OCI-LY7 (cell line): ENCODE measurements around the gene HDGF. TPM values are rescaled to one million over a fixed set of nuclear protein-coding genes. Genes with fewer than 3 reads are reported as not detected.

Experiments used
- BruUV-seq: library from RNA; stranded (reverse); fragments of 400-500 nt; replicated peaks from 2 replicates; lab custom pipeline; 2021; lab: Mats Ljungman, UMichigan
- CTCF ChIA-PET: fragments of 300-600 bp; sonication (Branson Sonifier 250); formaldehyde crosslinking; loops from one replicate; lab custom pipeline; 2022; ENCODE audit warnings: antibody characterized with exemption; ENCODE audit not compliant: unreplicated experiment; lab: Charles Lee
- POLR2A ChIA-PET: fragments of 300-600 bp; sonication (Branson Sonifier 250); formaldehyde crosslinking; loops from one replicate; lab custom pipeline; 2022; ENCODE audit warnings: antibody characterized with exemption; lab: Charles Lee
- DNase-seq: peaks from one replicate; pipeline ENCODE4 v3.0.0-alpha.2; 2015; ENCODE audit warnings: low spot score
- H2AFZ ChIP-seq: fragments of 200-600 bp; sonication (generic), shearing (Covaris generic); 2 replicates; pipeline ENCODE4 v1.6.1; 2014; ENCODE audit warnings: mild to moderate bottlenecking, antibody characterized with exemption, low read length, moderate library complexity
- H3K27ac ChIP-seq: fragments of 200-600 bp; sonication (generic); 2 replicates; pipeline ENCODE4 v1.5.1; 2014; ENCODE audit warnings: mixed run types, low read depth, mild to moderate bottlenecking, moderate library complexity, low read length, inconsistent platforms; ENCODE audit not compliant: poor library complexity, severe bottlenecking
- H3K36me3 ChIP-seq: fragments of 200-600 bp; sonication (generic); 2 replicates; pipeline ENCODE4 v1.6.1; 2014; ENCODE audit warnings: mild to moderate bottlenecking, antibody characterized with exemption, low read length, moderate library complexity, mixed read lengths; ENCODE audit not compliant: insufficient read depth
- H3K4me1 ChIP-seq: fragments of 200-600 bp; sonication (generic); 2 replicates; pipeline ENCODE4 v1.5.1; 2014; ENCODE audit warnings: mild to moderate bottlenecking, low read length; ENCODE audit not compliant: insufficient read depth, poor library complexity, severe bottlenecking
- H3K4me2 ChIP-seq: fragments of 200-600 bp; sonication (generic); 2 replicates; pipeline ENCODE4 v1.6.1; 2014; ENCODE audit warnings: mild to moderate bottlenecking, low read length
- H3K4me3 ChIP-seq: fragments of 200-600 bp; sonication (generic); 2 replicates; pipeline ENCODE4 v1.5.1; 2014; ENCODE audit warnings: mild to moderate bottlenecking, low read depth, low read length; ENCODE audit not compliant: poor library complexity, severe bottlenecking
- H3K79me2 ChIP-seq: fragments of 200-600 bp; sonication (generic); 2 replicates; pipeline ENCODE4 v1.6.1; 2016; ENCODE audit warnings: low read depth, mild to moderate bottlenecking, low read length, moderate library complexity, mixed read lengths; ENCODE audit not compliant: insufficient read depth
- H3K9me2 ChIP-seq: fragments of 200-600 bp; sonication (generic); 2 replicates; pipeline ENCODE4 v1.6.1; 2016; ENCODE audit warnings: mild to moderate bottlenecking, low read length, mixed read lengths; ENCODE audit not compliant: insufficient read depth
- H3K9me3 ChIP-seq: fragments of 200-600 bp; sonication (generic); 2 replicates; pipeline ENCODE4 v1.6.1; 2014; ENCODE audit warnings: mild to moderate bottlenecking, mixed run types, low read length, mixed read lengths
- H4K20me1 ChIP-seq: fragments of 200-600 bp; sonication (generic); 2 replicates; pipeline ENCODE4 v1.6.1; 2014; ENCODE audit warnings: mild to moderate bottlenecking, antibody characterized with exemption, low read length, moderate library complexity, mixed read lengths; ENCODE audit not compliant: insufficient read depth
- EZH2phosphoT487 ChIP-seq: fragments of 200-600 bp; sonication (generic); IDR thresholded peaks from 2 replicates; pipeline ENCODE4 v1.6.1; 2018; ENCODE audit warnings: low read depth, borderline replicate concordance, mild to moderate bottlenecking, mixed run types, antibody characterized with exemption, low read length, moderate library complexity, mixed read lengths
- intact Hi-C: fragments of 100-400 bp; cut with micrococcal nuclease; formaldehyde crosslinking; loops from one replicate; pipeline ENCODE4 v1.10.0; 2022; ENCODE audit not compliant: unreplicated experiment
- total RNA-seq, 2 experiments: library from RNA; depleted of rRNA in 1 of 2; stranded (reverse); fragments of >200 nt in 1 of 2; shearing (Covaris generic) in 1 of 2; gene quantifications; 2 replicates each; pipeline ENCODE4 v1.2.3, GENCODE V29; 2014 to 2022
- TF ChIP-seq, protein P1 (sequence below): fragments of 200-600 bp; sonication (generic); conservative IDR thresholded peaks from 2 replicates; pipeline ENCODE4 v1.5.1; 2014; ENCODE audit warnings: mild to moderate bottlenecking, antibody characterized with exemption, low read length, moderate library complexity, mixed read lengths

HDGF gene
- total RNA-seq, 2 experiments from 2014 or later, result 291 to 329 TPM

DNA sequence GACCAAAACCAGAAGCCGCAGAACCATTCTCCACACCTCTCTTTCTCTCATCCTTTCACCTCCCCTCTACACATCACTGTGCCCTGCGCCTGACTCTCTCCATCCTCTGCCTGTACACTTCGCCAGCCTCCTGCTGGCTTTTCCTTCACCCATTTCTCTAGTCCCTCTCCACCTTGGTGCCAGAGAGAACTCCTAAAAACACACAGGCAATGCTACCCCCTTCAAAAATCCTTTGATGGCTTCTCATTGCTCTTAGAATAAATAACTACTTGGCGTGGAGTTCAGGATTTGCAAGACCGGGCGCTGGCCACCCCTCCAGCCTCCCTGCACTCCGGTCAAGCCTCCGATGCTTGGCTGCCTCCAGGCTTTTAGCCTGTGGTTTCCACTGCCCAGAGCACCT, 54.7 kb downstream of the HDGF start:
- Histone ChIP-seq H3K9me2 (no peaks in the 10 kb centered on the region), H3K79me2 (no peaks in the 10 kb centered on the region), H4K20me1 (no peaks in the 10 kb centered on the region), H3K36me3 (no peaks in the 10 kb centered on the region), H3K4me2 (no peak overlapping the region), H3K9me3 (no peaks in the 10 kb centered on the region), H3K4me1 (peaks cover 13% of the 10 kb centered on the region), H3K27ac (no peak overlapping the region), H3K4me3 (no peak overlapping the region), H2AFZ (no peak overlapping the region)
- DNase-seq, result no peak
- TF ChIP-seq, protein P1, sequence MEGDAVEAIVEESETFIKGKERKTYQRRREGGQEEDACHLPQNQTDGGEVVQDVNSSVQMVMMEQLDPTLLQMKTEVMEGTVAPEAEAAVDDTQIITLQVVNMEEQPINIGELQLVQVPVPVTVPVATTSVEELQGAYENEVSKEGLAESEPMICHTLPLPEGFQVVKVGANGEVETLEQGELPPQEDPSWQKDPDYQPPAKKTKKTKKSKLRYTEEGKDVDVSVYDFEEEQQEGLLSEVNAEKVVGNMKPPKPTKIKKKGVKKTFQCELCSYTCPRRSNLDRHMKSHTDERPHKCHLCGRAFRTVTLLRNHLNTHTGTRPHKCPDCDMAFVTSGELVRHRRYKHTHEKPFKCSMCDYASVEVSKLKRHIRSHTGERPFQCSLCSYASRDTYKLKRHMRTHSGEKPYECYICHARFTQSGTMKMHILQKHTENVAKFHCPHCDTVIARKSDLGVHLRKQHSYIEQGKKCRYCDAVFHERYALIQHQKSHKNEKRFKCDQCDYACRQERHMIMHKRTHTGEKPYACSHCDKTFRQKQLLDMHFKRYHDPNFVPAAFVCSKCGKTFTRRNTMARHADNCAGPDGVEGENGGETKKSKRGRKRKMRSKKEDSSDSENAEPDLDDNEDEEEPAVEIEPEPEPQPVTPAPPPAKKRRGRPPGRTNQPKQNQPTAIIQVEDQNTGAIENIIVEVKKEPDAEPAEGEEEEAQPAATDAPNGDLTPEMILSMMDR, result no peak
- no TSS peak for BruUV-seq
- intact Hi-C loops, result no loop called here
- ChIA-PET CTCF (no interaction called here), POLR2A (no interaction called here)

DNA sequence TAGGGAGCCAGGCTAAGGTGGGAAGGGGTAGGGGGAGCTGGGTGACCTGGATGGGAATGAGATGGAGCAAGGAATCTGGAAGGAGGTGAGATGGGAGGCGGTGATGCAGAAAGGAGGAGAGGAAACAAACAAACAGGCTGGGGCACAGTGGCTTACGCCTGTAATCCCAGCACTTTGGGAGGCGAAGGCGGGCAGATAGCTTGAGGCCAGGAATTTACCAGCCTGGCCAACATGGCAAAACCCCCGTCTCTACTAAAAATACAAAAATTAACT, 56.8 kb downstream of the HDGF start:
- DNase-seq, result no peak
- Histone ChIP-seq H3K4me1 (peaks cover 13% of the 10 kb centered on the region), H3K27ac (no peak overlapping the region), H3K4me3 (no peak overlapping the region), H3K36me3 (no peaks in the 10 kb centered on the region), H3K4me2 (no peak overlapping the region), H3K9me2 (no peaks in the 10 kb centered on the region), H3K9me3 (no peaks in the 10 kb centered on the region), H3K79me2 (no peaks in the 10 kb centered on the region), H2AFZ (no peak overlapping the region), H4K20me1 (no peaks in the 10 kb centered on the region)
- ChIA-PET POLR2A (no interaction called here), CTCF (no interaction called here)
- TF ChIP-seq, protein P1, result no peak
- no peak for TF ChIP-seq EZH2phosphoT487
- intact Hi-C loops, result no loop called here
- BruUV-seq, result no TSS peak

GRCh38 chr1:156693848-156694689, 57.4 kb downstream of the HDGF start:
- H3K9me3 ChIP-seq, result no peaks in the 10 kb centered on the region
- H3K4me1 ChIP-seq, result peaks cover 16% of the 10 kb centered on the region
- intact Hi-C loops, result no loop called here
- H3K36me3 ChIP-seq, result no peaks in the 10 kb centered on the region
- H3K27ac ChIP-seq, result no peak overlapping the region
- H3K4me2 ChIP-seq, result no peak overlapping the region
- no peaks in the 10 kb centered on the region for H4K20me1 ChIP-seq
- H3K79me2 ChIP-seq, result no peaks in the 10 kb centered on the region
- CTCF ChIA-PET, result no interaction called here
- TF ChIP-seq, protein P1, result no peak
- TF ChIP-seq EZH2phosphoT487, result no peak
- POLR2A ChIA-PET, result no interaction called here
- no peak for DNase-seq
- no peaks in the 10 kb centered on the region for H3K9me2 ChIP-seq
- H2AFZ ChIP-seq, result no peak overlapping the region
- BruUV-seq, result no TSS peak
- no peak overlapping the region for H3K4me3 ChIP-seq
